ENCODE data around the gene DDX53.

DDX53 gene

DNA sequence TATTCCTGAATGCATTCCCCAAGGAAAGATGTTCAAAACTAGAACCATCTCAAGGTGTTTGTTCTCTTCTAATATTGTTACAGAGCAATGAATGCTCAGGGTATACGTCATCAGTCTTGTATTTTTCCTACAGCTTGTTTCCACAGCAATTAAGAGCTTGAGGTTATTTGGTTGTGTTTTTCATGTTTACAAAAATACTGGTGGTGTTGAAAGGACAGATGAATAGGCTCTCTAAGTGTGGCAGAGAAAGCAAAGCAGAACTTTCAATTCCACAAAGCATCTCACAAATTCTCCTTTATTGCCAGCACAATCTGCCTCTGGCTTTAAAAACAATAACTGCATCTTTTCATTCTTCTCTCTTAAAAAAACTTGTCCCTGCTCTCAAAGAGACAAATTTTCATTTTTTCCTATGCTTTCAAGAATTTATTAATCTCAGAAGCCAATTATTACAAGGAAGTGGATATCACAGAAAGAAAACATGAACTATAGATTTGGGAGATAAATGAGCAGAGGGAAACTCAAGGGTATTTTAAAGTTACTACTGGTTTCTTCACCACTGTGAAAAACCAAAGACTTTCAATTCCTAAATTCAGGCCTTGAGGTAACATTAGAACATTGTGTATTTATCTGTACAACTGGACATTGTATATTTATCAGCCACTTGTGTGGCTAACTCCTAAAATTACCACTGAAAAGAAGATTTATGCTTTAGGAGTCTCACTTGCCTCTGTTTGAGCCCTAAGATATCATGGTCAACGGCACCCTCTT, 49.2 kb downstream of the DDX53 start:
- in situ Hi-C loops (cut with HindIII; ENCODE audit: low sequenced_read_pairs), result no loop called here

DNA sequence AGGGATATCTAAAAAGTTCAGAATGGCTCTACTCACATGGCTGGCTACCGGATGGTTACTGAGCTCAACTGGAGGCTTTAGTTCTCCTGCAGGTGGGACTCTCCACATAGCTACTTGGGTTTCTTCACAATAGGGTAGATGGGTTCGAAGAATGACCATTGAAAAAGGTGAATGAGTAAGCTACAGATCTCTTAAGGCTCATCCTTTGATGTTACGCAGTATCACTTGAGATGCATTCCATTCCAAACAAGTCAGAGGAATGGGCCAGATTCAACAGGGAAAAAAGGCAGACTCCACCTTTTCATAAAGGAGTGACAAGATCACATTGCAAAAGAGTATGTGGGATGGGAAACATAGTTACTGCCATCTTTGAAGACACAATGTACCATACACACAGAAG, 52.6 kb downstream of the DDX53 start:
- in situ Hi-C loops (cut with HindIII; ENCODE audit: low sequenced_read_pairs), result no loop called here

Measured in endothelial cell of hepatic sinusoid (primary cell).